NCI-H1105 treated with DMSO at 0.1 percent for 48 hours (cell line): ENCODE measurements around the gene TTC39C.

Experiments
- DNase-seq: peaks from one replicate; lab custom pipeline; 2025; lab: John Stamatoyannopoulos, UW

TTC39C gene

GRCh38 chr18:23992089-23992940 is 22.2 kb upstream of the TTC39C start:
- peak; percentile 38 for DNase-seq

- DNase-seq, result no peak
Observed at GRCh38 chr18:23992941-23993280, 21.6 kb upstream of the TTC39C start.

DNA sequence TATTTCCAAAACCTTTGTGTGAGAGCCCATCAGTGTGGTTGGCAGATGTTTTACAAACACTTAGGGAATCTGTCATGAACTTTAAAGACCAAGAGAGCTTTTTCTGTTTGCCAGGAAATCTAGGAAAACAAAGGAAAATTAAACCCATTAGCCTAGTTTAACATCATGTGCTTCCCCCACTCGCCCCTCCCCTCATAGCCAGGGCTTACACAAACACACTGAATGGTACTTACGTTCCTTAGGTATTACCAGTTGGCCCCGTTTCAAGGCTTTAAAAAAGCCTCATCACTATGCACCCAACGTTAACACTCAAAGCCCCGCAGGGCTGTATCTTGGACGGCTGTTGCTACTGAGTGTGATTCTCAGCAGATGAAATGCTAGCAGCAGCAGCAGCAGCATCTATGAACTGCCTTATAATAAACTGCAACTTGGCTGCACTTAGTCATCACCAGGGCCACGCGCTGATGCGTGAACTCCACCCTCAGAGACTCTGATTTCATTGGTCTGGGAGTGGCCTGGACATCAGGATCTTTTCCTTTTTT is 20.1 kb upstream of the TTC39C start:
- peak; percentile 99 for DNase-seq

DNA sequence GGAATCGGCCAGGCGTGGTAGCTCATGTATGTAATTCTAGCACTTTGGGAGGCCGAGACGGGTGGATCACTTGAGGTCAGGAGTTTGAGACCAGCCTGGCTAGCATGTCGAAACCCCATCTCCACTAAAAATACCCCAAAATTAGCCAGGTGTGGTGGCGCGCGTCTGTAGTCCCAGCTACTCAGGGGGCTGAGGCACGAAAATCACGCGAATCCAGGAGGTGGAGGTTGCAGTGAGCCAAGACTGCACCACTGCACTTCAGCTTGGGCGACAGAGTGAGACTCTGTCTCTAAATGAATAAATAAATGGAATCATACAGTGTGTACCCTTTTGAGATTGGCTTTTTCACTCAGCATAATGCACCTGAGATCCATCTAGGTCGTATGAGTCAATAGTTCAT is 19.4 kb upstream of the TTC39C start:
- DNase-seq, result no peak

- DNase-seq, result no peak
Observed at GRCh38 chr18:23998018-23998417, 16.5 kb upstream of the TTC39C start.

GRCh38 chr18:23998820-23999219 is 15.7 kb upstream of the TTC39C start:
- DNase-seq, result peak; percentile 98

GRCh38 chr18:24000613-24001490 is 13.7 kb upstream of the TTC39C start:
- DNase-seq, result no peak

DNA sequence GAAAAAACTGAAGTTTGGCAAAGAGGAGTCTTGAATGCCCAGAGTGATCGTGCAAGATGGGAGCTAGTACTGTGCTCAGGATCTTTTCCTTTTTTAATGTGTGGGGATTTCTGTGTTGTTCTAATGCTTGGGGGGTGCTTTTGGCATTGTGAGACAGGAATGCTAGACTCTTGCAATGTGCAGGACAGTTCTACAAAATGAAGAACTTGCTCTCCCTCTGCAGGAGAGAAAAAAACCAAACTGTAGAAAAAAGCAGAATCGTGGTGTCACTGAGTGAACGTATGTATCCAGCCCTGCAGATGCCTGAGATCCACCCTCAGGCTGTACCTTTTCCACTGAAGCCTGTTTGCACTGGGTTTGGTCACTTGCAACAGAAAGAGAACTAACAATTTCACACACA is 12.1 kb upstream of the TTC39C start:
- no peak for DNase-seq

DNA sequence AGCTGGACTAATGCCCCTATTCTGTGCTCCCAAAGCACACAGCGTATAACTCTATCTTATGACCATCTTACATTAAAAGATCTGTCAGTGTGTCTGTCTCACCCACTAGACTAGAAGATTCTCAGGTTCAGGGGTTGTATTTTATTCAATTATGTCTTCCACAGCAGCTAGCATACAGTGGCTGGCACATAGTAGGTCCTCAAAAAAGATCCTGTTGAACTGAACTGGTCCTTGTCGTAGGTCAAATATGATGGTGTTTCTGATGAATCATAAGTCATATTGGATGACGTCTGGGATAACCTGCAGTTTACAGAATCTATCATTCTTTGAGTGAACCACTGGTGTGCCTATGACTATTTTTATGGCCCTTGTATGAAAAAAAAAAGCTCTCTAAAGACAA is 11.3 kb upstream of the TTC39C start:
- DNase-seq, result no peak

GRCh38 chr18:24003903-24004640 is 10.5 kb upstream of the TTC39C start:
- no peak for DNase-seq

DNA sequence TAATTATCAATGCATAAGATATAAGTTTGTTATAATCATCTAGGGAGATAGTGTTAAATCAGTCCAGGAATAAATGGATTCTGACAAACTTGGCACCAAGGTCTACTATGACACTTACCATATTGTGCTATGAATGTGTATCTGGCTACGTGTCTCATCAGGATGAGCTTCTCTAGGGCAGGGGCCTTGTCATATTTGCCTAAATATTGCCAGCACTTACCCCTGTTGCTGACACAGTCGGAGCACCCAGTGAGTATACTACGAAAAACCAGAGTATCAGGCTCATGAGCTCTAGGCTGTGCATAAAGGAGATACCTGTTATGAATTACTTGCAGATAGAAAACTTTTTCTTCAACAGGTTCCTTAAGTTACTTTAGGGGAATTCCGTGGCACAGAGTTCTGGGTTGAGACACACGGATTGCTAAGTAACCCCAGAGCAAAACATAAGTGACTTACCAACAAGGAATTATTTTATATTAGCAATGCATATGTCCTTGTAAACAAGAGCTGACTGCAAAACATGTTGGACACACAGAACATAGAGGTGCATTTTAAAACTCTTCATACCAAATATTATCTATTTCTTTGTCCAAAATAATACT is 7.7 kb upstream of the TTC39C start:
- DNase-seq, result no peak

DNA sequence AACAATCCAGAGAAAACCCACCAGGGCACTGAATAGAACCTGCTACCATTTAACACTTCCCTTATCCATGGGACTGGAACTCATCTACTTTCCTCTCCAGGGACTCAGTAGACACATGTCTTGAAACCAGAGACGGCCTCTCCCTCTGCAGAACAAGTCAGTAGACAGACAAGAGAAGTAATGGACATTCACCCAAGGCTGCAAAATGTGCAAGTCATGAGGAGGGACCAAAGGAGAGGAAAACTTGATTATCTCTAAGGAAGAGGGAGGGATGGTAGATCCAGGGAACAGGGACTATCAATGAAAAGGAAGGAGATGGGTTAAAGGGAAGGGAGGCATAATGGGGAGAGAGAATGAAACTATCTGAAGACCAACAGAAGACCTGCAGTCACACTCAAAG is 5.3 kb upstream of the TTC39C start:
- no peak for DNase-seq

DNA sequence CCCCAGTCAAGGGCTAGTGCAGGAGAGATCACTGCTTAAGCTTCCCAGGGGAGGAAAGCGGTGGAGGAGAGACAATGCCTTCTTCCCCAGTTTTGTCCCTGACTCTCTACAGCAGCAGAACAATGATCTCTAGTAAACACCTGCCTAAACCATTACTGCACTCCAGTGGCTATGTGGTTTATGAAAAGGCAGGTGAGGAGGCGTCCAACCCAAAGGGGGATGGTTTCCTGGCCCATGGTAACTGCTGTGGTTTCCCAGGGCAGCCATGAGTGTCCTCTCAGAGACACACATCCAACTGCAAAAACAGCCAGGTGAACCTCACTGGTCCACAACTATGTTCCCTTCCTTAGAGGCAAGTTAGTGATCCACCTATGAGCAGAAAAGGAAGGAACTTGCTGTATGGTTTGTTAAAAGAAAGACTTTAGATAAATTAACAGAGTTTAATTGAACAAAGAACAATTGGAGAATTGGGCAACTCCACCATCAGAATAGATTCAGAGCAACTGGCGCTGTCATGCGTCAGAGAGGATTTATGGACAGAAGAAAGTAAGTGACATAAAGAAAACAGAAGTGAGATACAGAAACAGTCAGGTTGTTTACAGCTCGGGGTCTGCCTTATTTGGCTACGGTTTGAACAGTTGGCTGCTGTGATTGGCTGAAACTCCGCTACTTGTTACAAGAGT is 4.8 kb upstream of the TTC39C start:
- peak; percentile 55 for DNase-seq

GRCh38 chr18:24010673-24011072 is 3.9 kb upstream of the TTC39C start:
- no peak for DNase-seq

DNA sequence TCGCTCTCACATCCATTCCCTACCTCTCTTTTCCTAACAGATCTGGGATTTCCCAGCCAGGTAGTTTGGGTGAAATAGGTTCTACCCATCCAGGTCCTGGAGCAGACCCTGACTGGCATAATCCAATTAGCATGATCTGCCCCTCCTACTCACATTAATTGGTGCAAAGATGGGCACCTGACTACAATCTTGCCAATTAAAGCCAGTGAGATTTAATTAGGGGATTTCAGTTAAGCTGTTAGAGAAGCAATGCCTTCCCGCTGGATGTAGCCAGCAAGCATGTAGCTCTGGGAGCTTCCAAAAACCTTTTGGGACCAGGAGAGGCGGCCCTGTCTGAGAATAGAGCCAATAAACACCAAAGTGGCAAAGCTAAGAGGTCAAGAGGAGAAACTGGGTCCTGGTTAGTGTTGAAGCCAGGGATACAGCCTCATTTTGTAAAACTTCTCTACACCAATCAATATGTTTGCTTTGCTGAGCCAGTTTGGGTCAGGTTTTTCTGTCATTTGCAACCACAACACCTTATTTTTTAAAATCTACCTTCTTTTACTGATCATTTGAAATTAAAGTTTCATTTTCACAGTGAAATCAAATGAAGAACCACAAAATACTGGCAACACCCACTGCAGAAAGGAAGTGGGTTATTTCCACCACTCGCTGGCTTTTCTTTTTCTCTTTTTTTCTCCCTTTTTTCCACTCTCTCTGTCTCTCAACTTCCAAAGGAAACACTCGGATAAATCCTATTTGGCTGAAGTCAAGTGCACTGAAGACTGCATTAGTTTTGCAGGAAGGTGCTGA is 3.2 kb upstream of the TTC39C start:
- no peak for DNase-seq

DNA sequence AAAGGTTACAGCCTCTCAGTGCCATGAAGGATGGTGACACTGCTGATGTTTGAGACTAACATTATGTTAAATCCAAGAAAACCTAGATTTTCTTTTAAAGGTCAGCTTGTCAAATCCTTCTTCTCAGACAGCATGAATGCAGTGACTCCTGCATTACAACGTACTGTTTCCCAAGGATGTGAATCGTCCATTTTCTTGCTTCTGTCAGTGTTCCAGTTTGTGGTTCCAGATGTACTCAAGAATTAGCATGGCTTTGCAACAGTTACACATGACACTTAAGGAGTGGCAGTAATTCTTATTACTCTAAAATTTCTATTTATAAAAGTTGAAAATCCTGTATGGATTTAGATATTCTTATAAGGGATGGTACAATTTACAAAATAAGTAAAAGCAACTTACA is 1.5 kb upstream of the TTC39C start:
- DNase-seq, result no peak

- DNase-seq, result peak; percentile 18
Observed at GRCh38 chr18:24014986-24015638, 558 bp downstream of the TTC39C start.

GRCh38 chr18:24015639-24016631 is 1.4 kb downstream of the TTC39C start:
- no peak for DNase-seq

DNA sequence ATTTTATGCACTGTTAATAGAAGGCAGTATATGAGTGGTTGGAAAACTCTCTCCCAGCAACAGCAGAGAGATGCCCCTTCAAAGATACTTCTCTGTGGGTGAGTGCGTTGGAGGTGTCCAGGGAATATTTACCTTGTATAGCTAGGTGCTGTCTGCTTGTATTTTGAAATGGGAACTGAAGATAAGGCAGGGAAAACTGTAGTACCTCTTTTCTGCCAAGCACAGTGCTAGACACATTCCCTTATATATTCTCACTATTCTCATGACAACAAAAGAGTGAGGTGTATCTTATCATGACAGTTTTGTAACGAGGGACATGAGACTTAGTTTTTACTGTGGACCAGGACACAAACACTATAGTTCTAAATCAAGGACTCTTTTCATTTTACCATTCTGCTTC is 2.1 kb downstream of the TTC39C start:
- DNase-seq, result peak; percentile 39
